Erythroblast (primary cell): Measurements from ENCODE around the gene MYO1D.

Experiments used
- GATA1 ChIP-seq: IDR thresholded peaks from 2 replicates; pipeline ENCODE4 v1.6.1; 2011; ENCODE audit warnings: low read depth, mild to moderate bottlenecking, control low read depth, low read length, moderate library complexity
- POLR2A ChIP-seq: IDR thresholded peaks from 2 replicates; pipeline ENCODE4 v1.6.1; 2011; ENCODE audit warnings: mild to moderate bottlenecking, low read length

DNA sequence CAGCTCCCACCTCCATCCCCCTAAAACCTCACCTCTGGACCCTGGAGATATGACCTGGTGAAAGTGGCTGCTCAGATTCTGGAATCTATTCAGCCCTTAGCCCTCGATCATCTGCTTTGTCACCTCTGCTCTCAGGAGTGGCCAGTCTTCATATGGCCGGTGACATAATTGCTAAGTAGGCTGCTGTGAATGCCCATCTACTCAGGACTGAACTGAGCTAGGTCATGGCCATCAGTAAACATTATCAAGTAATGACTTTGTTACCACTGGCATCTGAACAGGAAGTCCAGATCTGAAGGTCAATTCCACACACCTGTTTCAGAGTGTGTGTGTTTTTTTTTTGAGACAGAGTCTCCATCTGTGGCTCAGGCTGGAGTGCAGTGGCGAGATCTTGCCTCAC, 311.5 kb downstream of the MYO1D start:
- TF ChIP-seq POLR2A = no peak
- TF ChIP-seq GATA1 = no peak
